ENCODE data around the gene ADARB1.

ADARB1 gene

GRCh38 chr21:45079351-45079750 is 5.0 kb downstream of the ADARB1 start:
- no peak for DNase-seq

GRCh38 chr21:45080232-45080631 is 5.9 kb downstream of the ADARB1 start:
- DNase-seq = no peak

GRCh38 chr21:45080639-45081414 is 6.4 kb downstream of the ADARB1 start:
- DNase-seq = no peak

- DNase-seq = no peak
These were observed 7.3 kb downstream of the ADARB1 start for GRCh38 chr21:45081636-45082035.

- DNase-seq = no peak
These were observed 8.4 kb downstream of the ADARB1 start for GRCh38 chr21:45082736-45083135.

- no peak for DNase-seq
These were observed 9.7 kb downstream of the ADARB1 start for GRCh38 chr21:45084121-45084520.

- no peak for DNase-seq
These were observed 10.6 kb downstream of the ADARB1 start for GRCh38 chr21:45084881-45085536.

GRCh38 chr21:45085700-45086099 is 11.3 kb downstream of the ADARB1 start:
- no peak for DNase-seq

- DNase-seq = no peak
These were observed 12.1 kb downstream of the ADARB1 start for GRCh38 chr21:45086337-45086958.

- DNase-seq = no peak
These were observed 12.8 kb downstream of the ADARB1 start for GRCh38 chr21:45087022-45087823.

- DNase-seq = no peak
These were observed 13.7 kb downstream of the ADARB1 start for GRCh38 chr21:45088116-45088515.

- no peak for DNase-seq
These were observed 14.3 kb downstream of the ADARB1 start for GRCh38 chr21:45088729-45089128.

GRCh38 chr21:45089964-45090363 is 15.6 kb downstream of the ADARB1 start:
- no peak for DNase-seq

- no peak for DNase-seq
These were observed 16.6 kb downstream of the ADARB1 start for GRCh38 chr21:45090966-45091365.

GRCh38 chr21:45091550-45092322 is 17.4 kb downstream of the ADARB1 start:
- peak; percentile 18 for DNase-seq

GRCh38 chr21:45093035-45093532 is 18.7 kb downstream of the ADARB1 start:
- no peak for DNase-seq

- no peak for DNase-seq
These were observed 20.0 kb downstream of the ADARB1 start for GRCh38 chr21:45094412-45094811.

- DNase-seq = no peak
These were observed 21.1 kb downstream of the ADARB1 start for GRCh38 chr21:45095505-45095904.

- DNase-seq = no peak
These were observed 21.8 kb downstream of the ADARB1 start for GRCh38 chr21:45096217-45096616.

GRCh38 chr21:45097827-45098387 is 23.5 kb downstream of the ADARB1 start:
- no peak for DNase-seq

- DNase-seq = peak; percentile 14
These were observed 24.5 kb downstream of the ADARB1 start for GRCh38 chr21:45098867-45099266.

- DNase-seq = no peak
These were observed 25.2 kb downstream of the ADARB1 start for GRCh38 chr21:45099571-45099970.

Measured in NCI-H1092 treated with DMSO at 0.1 percent for 48 hours (cell line).